RWPE2 (cell line): ENCODE results near the gene EML5.

Experiments
- ATAC-seq: fragments of 200-7000 bp; cut with Tn5 transposase; 3 replicates; pipeline ENCODE4 v1.9.1; 2021; ENCODE audit warnings: low read depth
- DNase-seq: peaks from one replicate; pipeline ENCODE4 v3.0.0-alpha.2; 2020; ENCODE audit warnings: low spot score
- H3K27ac ChIP-seq: fragments of 450-650 bp; 2 replicates; pipeline ENCODE4 v1.5.1; 2017; ENCODE audit warnings: mild to moderate bottlenecking; ENCODE audit not compliant: poor library complexity, severe bottlenecking
- H3K27me3 ChIP-seq: fragments of 250-450 bp; sonication (Bioruptor Pico); 2 replicates; pipeline ENCODE4 v1.5.1; 2021; ENCODE audit warnings: mild to moderate bottlenecking, moderate library complexity; ENCODE audit not compliant: insufficient read depth, poor library complexity, severe bottlenecking
- H3K36me3 ChIP-seq: fragments of 250-450 bp; sonication (Bioruptor Pico); 2 replicates; pipeline ENCODE4 v1.5.1; 2020; ENCODE audit warnings: low read depth, mild to moderate bottlenecking, moderate library complexity
- H3K4me1 ChIP-seq: fragments of 250-450 bp; sonication (Bioruptor Pico); 2 replicates; pipeline ENCODE4 v1.5.1; 2021; ENCODE audit warnings: mild to moderate bottlenecking, moderate library complexity; ENCODE audit not compliant: insufficient read depth, poor library complexity, severe bottlenecking
- H3K4me3 ChIP-seq: fragments of 250-450 bp; sonication (Bioruptor Pico); 2 replicates; pipeline ENCODE4 v1.5.1; 2021; ENCODE audit warnings: mild to moderate bottlenecking, moderate library complexity; ENCODE audit not compliant: severe bottlenecking
- H3K9me3 ChIP-seq: fragments of 250-450 bp; sonication (Bioruptor Pico); 2 replicates; pipeline ENCODE4 v1.5.1; 2021; ENCODE audit warnings: mild to moderate bottlenecking, moderate library complexity; ENCODE audit not compliant: severe bottlenecking
- CTCF ChIP-seq: fragments of 450-650 bp; IDR thresholded peaks from one replicate; pipeline ENCODE4 v1.5.1; 2017; ENCODE audit warnings: mild to moderate bottlenecking, moderate library complexity; ENCODE audit not compliant: poor library complexity, severe bottlenecking

The EML5 gene

GRCh38 chr14:88808359-88808758 is 15.6 kb upstream of the EML5 start:
- H3K4me3 ChIP-seq, result no peak overlapping the region
- H3K9me3 ChIP-seq, result no peaks in the 10 kb centered on the region
- TF ChIP-seq CTCF, result no peak
- no peaks in the 10 kb centered on the region for H3K4me1 ChIP-seq
- no peak for DNase-seq
- no peaks in the 10 kb centered on the region for H3K27me3 ChIP-seq
- ATAC-seq, result no peak
- no peaks in the 10 kb centered on the region for H3K36me3 ChIP-seq
- no peak overlapping the region for H3K27ac ChIP-seq

DNA sequence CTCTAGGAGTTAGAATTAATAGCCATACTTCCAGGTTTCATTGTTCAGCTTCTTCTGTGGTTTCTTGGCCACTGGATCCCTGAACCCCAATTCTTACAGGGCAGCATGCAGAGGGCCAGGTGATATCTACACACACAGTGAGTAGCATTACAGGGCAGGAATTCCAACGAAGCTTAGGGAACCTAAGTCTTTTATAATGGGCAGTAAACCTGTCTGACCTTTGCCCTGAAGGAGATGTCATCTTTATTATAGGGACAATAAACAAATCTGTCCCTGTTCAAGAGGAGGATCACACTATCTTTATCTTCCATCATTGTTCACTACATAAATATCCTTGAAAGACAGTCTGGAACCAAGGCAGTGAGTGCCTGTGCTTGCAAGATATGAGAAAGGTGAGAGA is 11.7 kb upstream of the EML5 start:
- Histone ChIP-seq H3K9me3 (no peaks in the 10 kb centered on the region), H3K4me1 (no peaks in the 10 kb centered on the region), H3K36me3 (no peaks in the 10 kb centered on the region), H3K4me3 (no peak overlapping the region), H3K27me3 (no peaks in the 10 kb centered on the region), H3K27ac (no peak overlapping the region)
- ATAC-seq, result no peak
- TF ChIP-seq CTCF, result no peak
- no peak for DNase-seq

DNA sequence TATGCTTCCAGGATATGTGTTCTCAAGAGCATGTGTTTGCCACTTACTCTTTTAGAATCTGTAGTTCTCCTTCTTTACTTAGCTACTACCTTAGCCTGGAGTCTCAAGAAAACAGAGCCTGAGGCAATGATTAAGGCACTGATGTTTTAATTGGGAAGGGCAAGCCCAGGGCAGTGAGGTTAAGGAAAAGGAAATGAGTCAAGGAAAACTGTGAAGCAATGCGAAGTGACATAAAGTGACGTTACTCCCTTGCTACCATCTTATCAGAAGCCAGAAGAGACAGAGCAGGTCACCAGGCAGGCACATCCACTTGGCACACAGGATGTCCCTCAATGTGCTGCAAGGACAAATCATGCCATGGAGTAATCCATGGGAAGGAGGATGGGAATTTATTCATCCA is 11.3 kb upstream of the EML5 start:
- TF ChIP-seq CTCF, result no peak
- no peak for DNase-seq
- Histone ChIP-seq H3K9me3 (no peaks in the 10 kb centered on the region), H3K27me3 (no peaks in the 10 kb centered on the region), H3K36me3 (no peaks in the 10 kb centered on the region), H3K4me3 (no peak overlapping the region), H3K4me1 (no peaks in the 10 kb centered on the region), H3K27ac (no peak overlapping the region)
- no peak for ATAC-seq

DNA sequence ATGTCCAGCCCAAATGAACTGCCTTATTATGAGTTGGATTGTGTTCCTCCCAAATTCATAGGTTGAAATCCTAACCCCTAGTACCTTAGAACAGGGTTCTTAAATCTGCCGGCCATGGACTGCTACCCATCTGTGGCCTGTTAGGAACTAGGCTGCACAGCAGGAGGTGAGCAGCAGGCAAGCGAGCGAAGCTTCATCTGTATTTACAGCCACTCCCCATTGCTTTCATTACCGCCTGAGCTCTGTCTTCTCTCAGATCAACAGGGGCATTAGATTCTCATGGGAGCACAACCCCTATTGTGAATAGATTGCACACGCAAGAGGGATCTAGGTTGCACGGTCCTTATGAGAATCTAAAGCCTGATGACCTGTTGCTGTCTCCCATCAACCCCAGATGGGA is 9.8 kb upstream of the EML5 start:
- Histone ChIP-seq H3K27ac (no peak overlapping the region), H3K4me3 (no peak overlapping the region), H3K27me3 (no peaks in the 10 kb centered on the region), H3K9me3 (no peaks in the 10 kb centered on the region), H3K36me3 (no peaks in the 10 kb centered on the region), H3K4me1 (no peaks in the 10 kb centered on the region)
- DNase-seq, result no peak
- no peak for TF ChIP-seq CTCF
- ATAC-seq, result no peak

DNA sequence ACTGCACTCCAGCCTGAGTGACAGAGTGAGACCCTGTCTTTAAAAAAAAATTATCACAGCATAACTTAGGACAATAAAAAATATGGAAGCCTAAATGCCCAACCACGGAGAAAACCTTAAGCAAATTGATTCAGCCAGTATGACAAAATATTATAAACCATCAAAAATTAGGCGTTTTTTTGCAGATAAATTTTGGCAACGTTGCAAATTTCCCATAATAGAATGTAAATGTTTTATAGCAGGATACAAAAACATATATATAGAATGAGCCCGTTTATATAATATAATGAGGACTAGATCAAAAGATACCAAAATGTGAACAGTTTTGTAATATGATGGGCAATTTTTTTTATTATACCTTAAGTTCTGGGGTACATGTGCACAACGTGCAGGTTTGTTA is 6.8 kb upstream of the EML5 start:
- Histone ChIP-seq H3K36me3 (no peaks in the 10 kb centered on the region), H3K9me3 (no peaks in the 10 kb centered on the region), H3K4me3 (no peak overlapping the region), H3K27ac (no peak overlapping the region), H3K27me3 (no peaks in the 10 kb centered on the region), H3K4me1 (no peaks in the 10 kb centered on the region)
- ATAC-seq (no peak), DNase-seq (no peak)
- TF ChIP-seq CTCF, result no peak
